Astrocyte (in vitro differentiated cells and primary cell): Measurements from ENCODE around the gene CEP131. TPM values are rescaled to one million over a fixed set of nuclear protein-coding genes. Genes with fewer than 3 reads are reported as not detected.

ENCODE experiments used
- DNase-seq: peaks from one replicate; pipeline ENCODE4 v3.0.0-alpha.2; 2010; ENCODE audit warnings: low read depth
- FAIRE-seq: peaks from 2 replicates; lab custom pipeline; 2011; peaks lifted over from hg19 to GRCh38; lab: Jason Lieb, UNC
- H2AFZ ChIP-seq: 2 replicates; pipeline ENCODE4 v1.6.0; 2012; ENCODE audit warnings: low read depth, low read length, inconsistent platforms
- H3K27ac ChIP-seq: 2 replicates; pipeline ENCODE4 v1.5.1; 2011; ENCODE audit warnings: low read depth, low read length, inconsistent platforms
- H3K27me3 ChIP-seq: 2 replicates; pipeline ENCODE4 v1.6.0; 2011; ENCODE audit warnings: low read length, inconsistent platforms; ENCODE audit not compliant: insufficient read depth
- H3K36me3 ChIP-seq: 2 replicates; pipeline ENCODE4 v1.5.1; 2011; ENCODE audit warnings: low read length, inconsistent platforms; ENCODE audit not compliant: insufficient read depth
- H3K4me1 ChIP-seq: 2 replicates; pipeline ENCODE4 v1.5.1; 2011; ENCODE audit warnings: low read length, inconsistent platforms; ENCODE audit not compliant: insufficient read depth
- H3K4me2 ChIP-seq: 2 replicates; pipeline ENCODE4 v1.6.0; 2012; ENCODE audit warnings: low read length, inconsistent platforms
- H3K4me3 ChIP-seq: 2 replicates; pipeline ENCODE4 v1.5.1; 2011; ENCODE audit warnings: low read depth, mild to moderate bottlenecking, low read length, inconsistent platforms; ENCODE audit not compliant: insufficient read depth
- H3K79me2 ChIP-seq: 2 replicates; pipeline ENCODE4 v1.6.0; 2012; ENCODE audit warnings: mild to moderate bottlenecking, low read length, inconsistent platforms; ENCODE audit not compliant: insufficient read depth
- H3K9ac ChIP-seq: 2 replicates; pipeline ENCODE4 v1.6.0; 2012; ENCODE audit warnings: mild to moderate bottlenecking, low read length, inconsistent platforms
- H3K9me3 ChIP-seq: 2 replicates; pipeline ENCODE4 v1.5.1; 2012; ENCODE audit warnings: low read depth, mild to moderate bottlenecking, low read length, inconsistent platforms; ENCODE audit not compliant: insufficient read depth
- H4K20me1 ChIP-seq: 2 replicates; pipeline ENCODE4 v1.6.0; 2012; ENCODE audit warnings: low read length, inconsistent platforms; ENCODE audit not compliant: insufficient read depth
- H3K27ac Mint-ChIP-seq: one replicate; pipeline ENCODE4 v1.8.0; 2021; ENCODE audit warnings: mild to moderate bottlenecking, mixed read lengths; ENCODE audit not compliant: unreplicated experiment
- H3K27me3 Mint-ChIP-seq: one replicate; pipeline ENCODE4 v1.8.0; 2021; ENCODE audit warnings: low read depth, mixed read lengths; ENCODE audit not compliant: unreplicated experiment
- H3K36me3 Mint-ChIP-seq: one replicate; pipeline ENCODE4 v1.8.0; 2021; ENCODE audit warnings: low read depth, mixed read lengths; ENCODE audit not compliant: unreplicated experiment
- H3K4me1 Mint-ChIP-seq: one replicate; pipeline ENCODE4 v1.8.0; 2021; ENCODE audit warnings: low read depth, mixed read lengths; ENCODE audit not compliant: unreplicated experiment
- H3K4me3 Mint-ChIP-seq: one replicate; pipeline ENCODE4 v1.8.0; 2021; ENCODE audit warnings: mild to moderate bottlenecking, moderate library complexity, mixed read lengths; ENCODE audit not compliant: unreplicated experiment
- H3K9me3 Mint-ChIP-seq: one replicate; pipeline ENCODE4 v1.8.0; 2021; ENCODE audit warnings: mild to moderate bottlenecking, mixed read lengths; ENCODE audit not compliant: unreplicated experiment
- CTCF ChIP-seq: IDR thresholded peaks from 2 replicates; pipeline ENCODE4 v1.5.1; 2011; ENCODE audit warnings: low read depth, mild to moderate bottlenecking, inconsistent platforms, low read length, moderate library complexity; ENCODE audit not compliant: insufficient read depth
- EZH2 ChIP-seq: IDR thresholded peaks from 2 replicates; pipeline ENCODE4 v1.6.1; 2012; ENCODE audit warnings: mild to moderate bottlenecking, low read length, inconsistent platforms; ENCODE audit not compliant: insufficient read depth
- total RNA-seq: library from RNA; stranded (reverse); gene quantifications from 2 replicates; pipeline ENCODE4 v1.2.1, GENCODE V29; 2021

Gene CEP131
- total RNA-seq, 1 donor from 2014 or later, result 5.8 TPM

GRCh38 chr17:81187120-81187519, 35.6 kb downstream of the CEP131 start:
- no peak overlapping the region for H3K4me3 Mint-ChIP-seq
- no peaks in the 10 kb centered on the region for H3K9me3 Mint-ChIP-seq
- no peak overlapping the region for H3K9ac ChIP-seq
- H3K27me3 ChIP-seq, result peaks cover 3% of the 10 kb centered on the region
- TF ChIP-seq CTCF (no peak), EZH2 (no peak)
- no peaks in the 10 kb centered on the region for H3K36me3 Mint-ChIP-seq
- FAIRE-seq, result no peak
- no peaks in the 10 kb centered on the region for H3K36me3 ChIP-seq
- no peaks in the 10 kb centered on the region for H3K9me3 ChIP-seq
- no peak for DNase-seq
- no peaks in the 10 kb centered on the region for H3K79me2 ChIP-seq
- H3K27ac Mint-ChIP-seq, result no peak overlapping the region
- peaks cover 12% of the 10 kb centered on the region for H3K27me3 Mint-ChIP-seq
- H3K4me1 ChIP-seq, result no peaks in the 10 kb centered on the region
- no peak overlapping the region for H3K4me2 ChIP-seq
- H3K4me1 Mint-ChIP-seq, result no peaks in the 10 kb centered on the region
- H4K20me1 ChIP-seq, result no peaks in the 10 kb centered on the region
- no peak overlapping the region for H2AFZ ChIP-seq
- no peak overlapping the region for H3K4me3 ChIP-seq
- no peak overlapping the region for H3K27ac ChIP-seq

DNA sequence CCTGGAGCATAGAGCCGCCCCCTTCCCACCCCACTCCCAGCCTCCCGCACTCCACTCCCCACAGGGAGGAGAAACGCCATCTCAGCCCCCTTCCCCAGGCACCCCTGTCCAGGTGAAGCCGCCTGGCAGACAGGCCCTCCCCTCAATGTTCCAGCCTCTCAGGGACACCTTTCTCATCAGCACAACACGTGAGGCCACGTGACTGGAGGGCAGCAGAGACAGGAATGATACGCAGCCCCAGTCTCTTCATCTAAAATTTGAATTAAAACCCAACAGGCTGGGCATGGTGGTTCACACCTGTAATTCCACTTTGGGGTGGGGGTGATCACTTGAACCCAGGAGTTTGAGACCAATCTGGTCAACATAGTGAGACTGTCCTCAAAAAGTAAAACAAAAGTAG, 36.6 kb downstream of the CEP131 start:
- Histone ChIP-seq H3K4me1 (no peaks in the 10 kb centered on the region), H3K4me2 (no peak overlapping the region), H3K9me3 (no peaks in the 10 kb centered on the region), H4K20me1 (no peaks in the 10 kb centered on the region), H3K36me3 (no peaks in the 10 kb centered on the region), H3K9ac (no peak overlapping the region), H3K79me2 (no peaks in the 10 kb centered on the region), H3K27ac (no peak overlapping the region), H3K4me3 (no peak overlapping the region), H2AFZ (no peak overlapping the region), H3K27me3 (peaks cover 3% of the 10 kb centered on the region)
- H3K4me1 Mint-ChIP-seq, result no peaks in the 10 kb centered on the region
- peaks cover 12% of the 10 kb centered on the region for H3K27me3 Mint-ChIP-seq
- no peaks in the 10 kb centered on the region for H3K36me3 Mint-ChIP-seq
- DNase-seq (no peak), FAIRE-seq (no peak)
- TF ChIP-seq EZH2 (no peak), CTCF (no peak)
- no peaks in the 10 kb centered on the region for H3K9me3 Mint-ChIP-seq
- H3K4me3 Mint-ChIP-seq, result no peak overlapping the region
- H3K27ac Mint-ChIP-seq, result no peak overlapping the region

DNA sequence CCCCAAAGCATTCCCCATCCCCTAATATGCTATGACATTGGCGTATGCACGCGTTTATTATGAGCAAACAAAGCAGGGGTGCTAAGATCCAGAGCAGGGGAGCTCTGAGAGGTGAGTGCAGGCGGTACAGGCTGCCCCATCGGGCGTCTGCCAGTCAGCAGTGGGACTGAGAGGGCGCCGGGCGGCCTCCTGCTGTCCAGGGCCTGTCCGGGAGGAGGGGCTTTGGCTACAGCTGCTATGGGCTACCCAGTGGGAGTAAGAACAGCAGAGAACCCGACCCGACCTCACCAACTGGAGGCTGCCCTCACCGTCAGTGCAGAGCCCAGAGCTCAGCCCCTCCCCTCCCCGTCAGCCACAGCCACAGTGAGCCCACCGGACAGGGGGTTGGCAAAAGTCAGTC, 38.2 kb downstream of the CEP131 start:
- Histone ChIP-seq H3K9me3 (no peaks in the 10 kb centered on the region), H3K4me1 (no peaks in the 10 kb centered on the region), H3K79me2 (no peaks in the 10 kb centered on the region), H3K27ac (no peak overlapping the region), H4K20me1 (no peaks in the 10 kb centered on the region), H2AFZ (no peak overlapping the region), H3K27me3 (peaks cover 3% of the 10 kb centered on the region), H3K36me3 (no peaks in the 10 kb centered on the region), H3K4me3 (no peak overlapping the region), H3K9ac (no peak overlapping the region), H3K4me2 (no peak overlapping the region)
- Mint-ChIP-seq H3K4me3 (no peak overlapping the region), H3K27me3 (peaks cover 12% of the 10 kb centered on the region), H3K36me3 (no peaks in the 10 kb centered on the region), H3K4me1 (no peaks in the 10 kb centered on the region), H3K9me3 (no peaks in the 10 kb centered on the region), H3K27ac (no peak overlapping the region)
- FAIRE-seq (no peak), DNase-seq (no peak)
- no peak for TF ChIP-seq CTCF
- TF ChIP-seq EZH2, result no peak
